Measurements from ENCODE around the gene TECPR2. TPM values are rescaled to one million over a fixed set of nuclear protein-coding genes. Genes with fewer than 3 reads are reported as not detected.
A peak's percentile ranks its signal among the peaks of the same experiment; 100 is the strongest.

The TECPR2 gene
- total and polyA plus RNA-seq, 2 of the 13 experiments (the other 11 are each of a cell fraction or from before 2014, with no cell fraction given), result 3.5 to 5.7 TPM

DNA sequence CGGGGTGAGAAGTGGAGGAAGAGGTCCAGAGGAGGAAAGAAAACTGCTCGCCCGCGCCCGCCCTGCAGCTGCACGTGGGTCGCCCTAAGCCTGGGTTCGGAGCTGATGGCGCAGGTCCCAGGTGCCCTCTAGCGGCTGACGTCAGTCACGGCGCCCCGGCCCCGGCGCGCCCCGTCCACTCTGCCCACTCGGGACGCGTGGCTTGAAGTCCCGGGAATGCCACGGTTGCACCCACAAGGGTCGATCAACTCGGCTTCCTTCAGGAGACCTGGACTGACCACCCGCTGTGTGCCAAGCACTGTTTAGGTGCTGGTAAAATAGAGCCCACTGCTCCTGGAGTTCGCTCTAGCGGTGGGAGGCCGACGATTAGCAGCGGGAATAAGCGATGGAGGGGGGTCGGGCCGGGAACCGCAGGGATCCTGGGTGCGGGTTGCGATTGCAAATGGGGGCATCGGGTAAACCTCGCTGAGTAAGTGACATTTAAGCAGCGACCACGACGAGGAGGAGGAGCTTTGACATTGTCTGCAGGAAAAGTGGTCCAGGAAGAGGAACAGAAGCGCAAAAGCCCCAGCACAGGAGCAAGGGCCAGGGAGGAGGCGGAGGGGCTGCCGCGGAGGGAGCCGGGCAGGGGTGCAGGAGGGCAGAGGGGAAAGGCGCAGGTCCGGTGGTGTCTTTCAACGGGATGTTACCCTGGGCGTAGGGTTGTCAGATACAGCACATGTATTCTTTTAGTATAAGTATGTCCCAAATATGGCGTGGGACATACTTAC lies 48.3 kb upstream of the TECPR2 start (continued):
- TF ChIP-seq, protein P1, sequence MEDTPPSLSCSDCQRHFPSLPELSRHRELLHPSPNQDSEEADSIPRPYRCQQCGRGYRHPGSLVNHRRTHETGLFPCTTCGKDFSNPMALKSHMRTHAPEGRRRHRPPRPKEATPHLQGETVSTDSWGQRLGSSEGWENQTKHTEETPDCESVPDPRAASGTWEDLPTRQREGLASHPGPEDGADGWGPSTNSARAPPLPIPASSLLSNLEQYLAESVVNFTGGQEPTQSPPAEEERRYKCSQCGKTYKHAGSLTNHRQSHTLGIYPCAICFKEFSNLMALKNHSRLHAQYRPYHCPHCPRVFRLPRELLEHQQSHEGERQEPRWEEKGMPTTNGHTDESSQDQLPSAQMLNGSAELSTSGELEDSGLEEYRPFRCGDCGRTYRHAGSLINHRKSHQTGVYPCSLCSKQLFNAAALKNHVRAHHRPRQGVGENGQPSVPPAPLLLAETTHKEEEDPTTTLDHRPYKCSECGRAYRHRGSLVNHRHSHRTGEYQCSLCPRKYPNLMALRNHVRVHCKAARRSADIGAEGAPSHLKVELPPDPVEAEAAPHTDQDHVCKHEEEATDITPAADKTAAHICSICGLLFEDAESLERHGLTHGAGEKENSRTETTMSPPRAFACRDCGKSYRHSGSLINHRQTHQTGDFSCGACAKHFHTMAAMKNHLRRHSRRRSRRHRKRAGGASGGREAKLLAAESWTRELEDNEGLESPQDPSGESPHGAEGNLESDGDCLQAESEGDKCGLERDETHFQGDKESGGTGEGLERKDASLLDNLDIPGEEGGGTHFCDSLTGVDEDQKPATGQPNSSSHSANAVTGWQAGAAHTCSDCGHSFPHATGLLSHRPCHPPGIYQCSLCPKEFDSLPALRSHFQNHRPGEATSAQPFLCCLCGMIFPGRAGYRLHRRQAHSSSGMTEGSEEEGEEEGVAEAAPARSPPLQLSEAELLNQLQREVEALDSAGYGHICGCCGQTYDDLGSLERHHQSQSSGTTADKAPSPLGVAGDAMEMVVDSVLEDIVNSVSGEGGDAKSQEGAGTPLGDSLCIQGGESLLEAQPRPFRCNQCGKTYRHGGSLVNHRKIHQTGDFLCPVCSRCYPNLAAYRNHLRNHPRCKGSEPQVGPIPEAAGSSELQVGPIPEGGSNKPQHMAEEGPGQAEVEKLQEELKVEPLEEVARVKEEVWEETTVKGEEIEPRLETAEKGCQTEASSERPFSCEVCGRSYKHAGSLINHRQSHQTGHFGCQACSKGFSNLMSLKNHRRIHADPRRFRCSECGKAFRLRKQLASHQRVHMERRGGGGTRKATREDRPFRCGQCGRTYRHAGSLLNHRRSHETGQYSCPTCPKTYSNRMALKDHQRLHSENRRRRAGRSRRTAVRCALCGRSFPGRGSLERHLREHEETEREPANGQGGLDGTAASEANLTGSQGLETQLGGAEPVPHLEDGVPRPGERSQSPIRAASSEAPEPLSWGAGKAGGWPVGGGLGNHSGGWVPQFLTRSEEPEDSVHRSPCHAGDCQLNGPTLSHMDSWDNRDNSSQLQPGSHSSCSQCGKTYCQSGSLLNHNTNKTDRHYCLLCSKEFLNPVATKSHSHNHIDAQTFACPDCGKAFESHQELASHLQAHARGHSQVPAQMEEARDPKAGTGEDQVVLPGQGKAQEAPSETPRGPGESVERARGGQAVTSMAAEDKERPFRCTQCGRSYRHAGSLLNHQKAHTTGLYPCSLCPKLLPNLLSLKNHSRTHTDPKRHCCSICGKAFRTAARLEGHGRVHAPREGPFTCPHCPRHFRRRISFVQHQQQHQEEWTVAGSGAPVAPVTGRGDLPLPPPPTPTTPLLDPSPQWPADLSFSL (CRISPR knock-in tag; IDR thresholded peaks at IDR 0.05), result no peak
- TF ChIP-seq RNF219 (CRISPR knock-in tag; IDR thresholded peaks at IDR 0.05) (no peak), ZNF724P (CRISPR knock-in tag; IDR thresholded peaks at IDR 0.05; ENCODE audit: borderline replicate concordance) (no peak), ZNF354B (CRISPR knock-in tag; IDR thresholded peaks at IDR 0.05) (no peak), RORA (CRISPR knock-in tag; IDR thresholded peaks at IDR 0.05) (no peak), ZNF10 (CRISPR knock-in tag; IDR thresholded peaks at IDR 0.05; ENCODE audit: borderline replicate concordance, low read depth) (no peak), ZNF225 (CRISPR knock-in tag; IDR thresholded peaks at IDR 0.05) (no peak), ZNF44 (CRISPR knock-in tag; IDR thresholded peaks at IDR 0.05) (0 out of 2 replicates have a peak, but pooled peaks have one; percentile 37), CCDC6 (CRISPR knock-in tag; IDR thresholded peaks at IDR 0.05) (no peak), ZNF274 (CRISPR knock-in tag; IDR thresholded peaks at IDR 0.05) (peak; percentile 50), ZNF740 (CRISPR knock-in tag; IDR thresholded peaks at IDR 0.05) (peak; percentile 64; the same call in 1 of the 2 replicates), ESRRA (CRISPR knock-in tag; IDR thresholded peaks at IDR 0.05; ENCODE audit: low read depth) (no peak)
- TF ChIP-seq, protein P2, sequence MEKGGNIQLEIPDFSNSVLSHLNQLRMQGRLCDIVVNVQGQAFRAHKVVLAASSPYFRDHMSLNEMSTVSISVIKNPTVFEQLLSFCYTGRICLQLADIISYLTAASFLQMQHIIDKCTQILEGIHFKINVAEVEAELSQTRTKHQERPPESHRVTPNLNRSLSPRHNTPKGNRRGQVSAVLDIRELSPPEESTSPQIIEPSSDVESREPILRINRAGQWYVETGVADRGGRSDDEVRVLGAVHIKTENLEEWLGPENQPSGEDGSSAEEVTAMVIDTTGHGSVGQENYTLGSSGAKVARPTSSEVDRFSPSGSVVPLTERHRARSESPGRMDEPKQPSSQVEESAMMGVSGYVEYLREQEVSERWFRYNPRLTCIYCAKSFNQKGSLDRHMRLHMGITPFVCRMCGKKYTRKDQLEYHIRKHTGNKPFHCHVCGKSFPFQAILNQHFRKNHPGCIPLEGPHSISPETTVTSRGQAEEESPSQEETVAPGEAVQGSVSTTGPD (CRISPR knock-in tag; IDR thresholded peaks at IDR 0.05), result no peak
- TF ChIP-seq, protein P3, sequence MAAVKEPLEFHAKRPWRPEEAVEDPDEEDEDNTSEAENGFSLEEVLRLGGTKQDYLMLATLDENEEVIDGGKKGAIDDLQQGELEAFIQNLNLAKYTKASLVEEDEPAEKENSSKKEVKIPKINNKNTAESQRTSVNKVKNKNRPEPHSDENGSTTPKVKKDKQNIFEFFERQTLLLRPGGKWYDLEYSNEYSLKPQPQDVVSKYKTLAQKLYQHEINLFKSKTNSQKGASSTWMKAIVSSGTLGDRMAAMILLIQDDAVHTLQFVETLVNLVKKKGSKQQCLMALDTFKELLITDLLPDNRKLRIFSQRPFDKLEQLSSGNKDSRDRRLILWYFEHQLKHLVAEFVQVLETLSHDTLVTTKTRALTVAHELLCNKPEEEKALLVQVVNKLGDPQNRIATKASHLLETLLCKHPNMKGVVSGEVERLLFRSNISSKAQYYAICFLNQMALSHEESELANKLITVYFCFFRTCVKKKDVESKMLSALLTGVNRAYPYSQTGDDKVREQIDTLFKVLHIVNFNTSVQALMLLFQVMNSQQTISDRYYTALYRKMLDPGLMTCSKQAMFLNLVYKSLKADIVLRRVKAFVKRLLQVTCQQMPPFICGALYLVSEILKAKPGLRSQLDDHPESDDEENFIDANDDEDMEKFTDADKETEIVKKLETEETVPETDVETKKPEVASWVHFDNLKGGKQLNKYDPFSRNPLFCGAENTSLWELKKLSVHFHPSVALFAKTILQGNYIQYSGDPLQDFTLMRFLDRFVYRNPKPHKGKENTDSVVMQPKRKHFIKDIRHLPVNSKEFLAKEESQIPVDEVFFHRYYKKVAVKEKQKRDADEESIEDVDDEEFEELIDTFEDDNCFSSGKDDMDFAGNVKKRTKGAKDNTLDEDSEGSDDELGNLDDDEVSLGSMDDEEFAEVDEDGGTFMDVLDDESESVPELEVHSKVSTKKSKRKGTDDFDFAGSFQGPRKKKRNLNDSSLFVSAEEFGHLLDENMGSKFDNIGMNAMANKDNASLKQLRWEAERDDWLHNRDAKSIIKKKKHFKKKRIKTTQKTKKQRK (IDR thresholded peaks at IDR 0.05; ENCODE audit: low read length), result no peak
